ENCODE results near the gene AK8. TPM values are rescaled to one million over a fixed set of nuclear protein-coding genes. Genes with fewer than 3 reads are reported as not detected.
"Not testable (repeated sequence)": the region's sequence is repeated elsewhere in the genome, so short reads cannot be mapped to it uniquely, and the experiment has no call there.

The AK8 gene
- total and polyA plus RNA-seq, 4 donors: 0.07 to 0.26 (median 0.11) TPM

- TF ChIP-seq REST (IDR thresholded peaks at IDR 0.05): no peak
Observed at GRCh38 chr9:132712753-132713152, 165.3 kb downstream of the AK8 start (continued).

GRCh38 chr9:132711846-132712245 lies 166.2 kb downstream of the AK8 start:
- no peak for TF ChIP-seq NR2F2 (IDR thresholded peaks at IDR 0.05)
- TF ChIP-seq MAX (IDR thresholded peaks at IDR 0.05): no peak
- no peak for TF ChIP-seq CTCF (IDR thresholded peaks at IDR 0.05; ENCODE audit: low read depth, low read length, missing input control)
- TF ChIP-seq, protein P1, sequence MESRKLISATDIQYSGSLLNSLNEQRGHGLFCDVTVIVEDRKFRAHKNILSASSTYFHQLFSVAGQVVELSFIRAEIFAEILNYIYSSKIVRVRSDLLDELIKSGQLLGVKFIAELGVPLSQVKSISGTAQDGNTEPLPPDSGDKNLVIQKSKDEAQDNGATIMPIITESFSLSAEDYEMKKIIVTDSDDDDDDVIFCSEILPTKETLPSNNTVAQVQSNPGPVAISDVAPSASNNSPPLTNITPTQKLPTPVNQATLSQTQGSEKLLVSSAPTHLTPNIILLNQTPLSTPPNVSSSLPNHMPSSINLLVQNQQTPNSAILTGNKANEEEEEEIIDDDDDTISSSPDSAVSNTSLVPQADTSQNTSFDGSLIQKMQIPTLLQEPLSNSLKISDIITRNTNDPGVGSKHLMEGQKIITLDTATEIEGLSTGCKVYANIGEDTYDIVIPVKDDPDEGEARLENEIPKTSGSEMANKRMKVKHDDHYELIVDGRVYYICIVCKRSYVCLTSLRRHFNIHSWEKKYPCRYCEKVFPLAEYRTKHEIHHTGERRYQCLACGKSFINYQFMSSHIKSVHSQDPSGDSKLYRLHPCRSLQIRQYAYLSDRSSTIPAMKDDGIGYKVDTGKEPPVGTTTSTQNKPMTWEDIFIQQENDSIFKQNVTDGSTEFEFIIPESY (IDR thresholded peaks at IDR 0.05): no peak
- TF ChIP-seq REST (IDR thresholded peaks at IDR 0.05): no peak
- TF ChIP-seq TAF1 (conservative IDR thresholded peaks at IDR 0.05): no peak
- TF ChIP-seq YY1 (IDR thresholded peaks at IDR 0.05): no peak
- TF ChIP-seq ATF3 (IDR thresholded peaks at IDR 0.05): no peak
- no peak for TF ChIP-seq RXRA (IDR thresholded peaks at IDR 0.05)
- TF ChIP-seq RAD21 (IDR thresholded peaks at IDR 0.05): no peak
- no peak for TF ChIP-seq SP1 (IDR thresholded peaks at IDR 0.05)
- TF ChIP-seq FOXA2 (IDR thresholded peaks at IDR 0.05): no peak
- TF ChIP-seq JUND (IDR thresholded peaks at IDR 0.05): no peak
- TF ChIP-seq FOXA1 (IDR thresholded peaks at IDR 0.05): no peak
- no peak for TF ChIP-seq GABPA (IDR thresholded peaks at IDR 0.05 in 1 of 2, conservative IDR thresholded peaks at IDR 0.05 in 1 of 2)
- TF ChIP-seq HNF4G (IDR thresholded peaks at IDR 0.05): no peak
- TF ChIP-seq EGR1 (IDR thresholded peaks at IDR 0.05; ENCODE audit: low read depth in 2 of 2): no peak
- no peak for TF ChIP-seq HNF4A (conservative IDR thresholded peaks at IDR 0.05)
- Histone ChIP-seq H3K4me3 (ENCODE audit: low read depth in 1 of 3, low read length in 3 of 3) (no peak overlapping the region), H3K9ac (ENCODE audit: low read depth in 1 of 2, low read length in 2 of 2) (no peak overlapping the region), H3K36me3 (ENCODE audit: control insufficient read depth in 4 of 4, insufficient read depth in 3 of 4, low read depth in 1 of 4, low read length in 3 of 4) (no peaks in the 10 kb centered on the region), H3K27me3 (ENCODE audit: control insufficient read depth in 4 of 4, insufficient read depth in 4 of 4, low read length in 3 of 4) (peaks cover 0 to 2% (median 0%) of the 10 kb centered on the region in 4 donors), H3K4me1 (ENCODE audit: control insufficient read depth in 4 of 4, insufficient read depth in 4 of 4, low read length in 3 of 4) (no peaks in the 10 kb centered on the region), H3K27ac (ENCODE audit: low read depth in 1 of 2, low read length in 2 of 2) (no peak overlapping the region), H3K9me3 (ENCODE audit: control insufficient read depth in 4 of 4, low read length in 3 of 4) (no peaks in the 10 kb centered on the region)
- WGBS: 89% methylated on average over 3 of the region's 3 CpGs
- DNase-seq (ENCODE audit: low spot score): no peak

- not testable (repeated sequence) for DNase-seq (ENCODE audit: low spot score); H3K9ac ChIP-seq (ENCODE audit: low read depth in 1 of 2, low read length in 2 of 2); H3K4me3 ChIP-seq (ENCODE audit: low read depth in 1 of 3, low read length in 3 of 3); H3K27ac ChIP-seq (ENCODE audit: low read depth in 1 of 2, low read length in 2 of 2); H3K9me3 ChIP-seq (ENCODE audit: control insufficient read depth in 4 of 4, low read length in 3 of 4); H3K36me3 ChIP-seq (ENCODE audit: control insufficient read depth in 4 of 4, insufficient read depth in 3 of 4, low read depth in 1 of 4, low read length in 3 of 4); H3K27me3 ChIP-seq (ENCODE audit: control insufficient read depth in 4 of 4, insufficient read depth in 4 of 4, low read length in 3 of 4); H3K4me1 ChIP-seq (ENCODE audit: control insufficient read depth in 4 of 4, insufficient read depth in 4 of 4, low read length in 3 of 4)
- 89% methylated on average over 5 of the region's 5 CpGs for WGBS
Observed at GRCh38 chr9:132711152-132711551, 166.9 kb downstream of the AK8 start.
